Stimulated activated CD8-positive, alpha-beta memory T cell treated with anti-CD3 and anti-CD28 coated beads, Interleukin-15, amount 100 ng/mL, for 24 hours (primary cell): ENCODE results near the gene ANKRD37.
"Not testable (repeated sequence)": the region's sequence is repeated elsewhere in the genome, so short reads cannot be mapped to it uniquely, and the experiment has no call there.

ENCODE experiments used
- DNase-seq: peaks from one replicate; pipeline ENCODE4 v3.0.0-alpha.2; 2020; ENCODE audit warnings: low read depth

ANKRD37 gene

DNA sequence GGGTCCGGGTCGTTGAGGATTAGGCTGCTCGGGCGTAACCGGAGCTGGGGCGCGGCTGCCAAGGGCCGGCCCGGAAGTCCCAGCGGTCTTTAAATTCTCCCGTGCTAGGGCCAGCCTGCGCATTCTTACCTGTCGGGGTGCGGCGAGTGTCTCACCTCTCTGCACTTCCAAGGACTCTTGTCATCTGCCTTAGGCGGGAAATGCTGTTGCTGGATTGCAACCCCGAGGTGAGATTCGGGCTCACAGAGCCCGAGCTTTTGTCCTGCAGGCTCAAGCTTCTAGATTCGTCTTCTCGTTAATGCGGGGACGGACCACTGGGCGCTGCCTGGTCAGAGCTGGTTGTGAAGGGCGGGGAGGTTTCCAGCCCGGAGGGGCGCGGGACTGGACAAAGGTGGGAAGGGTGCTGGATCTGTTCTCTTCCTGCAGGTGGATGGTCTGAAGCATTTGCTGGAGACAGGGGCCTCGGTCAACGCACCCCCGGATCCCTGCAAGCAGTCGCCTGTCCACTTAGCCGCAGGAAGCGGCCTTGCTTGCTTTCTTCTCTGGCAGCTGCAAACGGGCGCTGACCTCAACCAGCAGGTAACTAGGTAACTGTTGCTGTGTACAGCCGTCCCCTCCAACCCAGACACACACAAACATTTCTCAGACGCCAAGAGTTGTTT, at the start of gene ANKRD37:
Gene ANKRD37 (plus strand): TSS at position 118 of the 662 bp plus-strand sequence. CDS start 83 bp downstream, at position 201.
- DNase-seq = no peak

DNA sequence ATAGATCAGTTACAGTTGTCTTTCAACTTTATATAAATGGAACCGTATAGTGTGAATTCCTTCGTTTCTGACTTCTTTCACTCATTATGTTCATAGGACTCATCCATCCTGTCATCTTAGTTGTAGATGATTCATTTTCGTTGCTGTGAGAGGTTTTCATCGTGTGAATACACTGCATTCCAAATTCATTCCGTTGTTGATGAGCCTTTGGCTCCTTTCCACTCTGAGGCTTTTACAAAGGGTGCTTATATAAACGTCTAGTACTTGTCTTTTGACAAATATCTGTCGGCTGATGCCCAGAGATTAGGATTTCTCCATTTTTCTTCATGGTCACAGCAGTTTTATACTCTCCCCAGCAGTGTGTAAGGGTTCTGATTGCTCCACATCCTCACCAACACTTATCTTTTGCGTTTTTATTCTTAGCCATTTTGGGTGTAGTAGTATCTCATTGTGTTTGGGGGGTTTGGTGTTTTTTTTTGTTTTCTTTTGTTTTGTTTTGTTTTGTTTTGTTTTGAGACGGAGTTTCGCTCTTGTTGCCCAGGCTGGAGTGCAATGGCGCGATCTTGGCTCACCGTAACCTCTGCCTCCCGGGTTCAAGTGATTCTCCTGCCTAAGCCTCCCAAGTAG, 49.6 kb upstream of the ANKRD37 start:
- DNase-seq = no peak

- no peak for DNase-seq
Observed at GRCh38 chr4:185351691-185352090, 45.0 kb upstream of the ANKRD37 start.

GRCh38 chr4:185352202-185352601, 44.4 kb upstream of the ANKRD37 start:
- DNase-seq = no peak

DNA sequence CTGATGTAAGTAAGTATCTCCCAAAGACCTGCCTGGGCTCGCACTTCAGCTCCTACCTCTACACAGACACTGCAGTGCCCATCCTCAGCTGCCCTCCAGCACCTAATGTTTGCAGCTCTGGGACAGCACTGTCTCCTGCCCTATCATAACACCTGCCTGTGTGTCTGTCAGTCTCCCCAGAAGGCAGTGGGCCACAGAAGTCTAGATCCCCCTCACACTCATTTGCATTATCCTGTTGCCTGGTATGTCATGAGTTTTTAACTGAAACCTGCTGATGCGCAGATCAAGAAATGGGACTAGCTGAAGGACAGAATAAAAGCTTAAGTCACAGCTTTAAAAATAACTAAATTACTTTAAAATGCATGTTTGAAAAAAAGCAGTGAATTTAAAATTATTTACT, 43.9 kb upstream of the ANKRD37 start:
- no peak for DNase-seq

DNA sequence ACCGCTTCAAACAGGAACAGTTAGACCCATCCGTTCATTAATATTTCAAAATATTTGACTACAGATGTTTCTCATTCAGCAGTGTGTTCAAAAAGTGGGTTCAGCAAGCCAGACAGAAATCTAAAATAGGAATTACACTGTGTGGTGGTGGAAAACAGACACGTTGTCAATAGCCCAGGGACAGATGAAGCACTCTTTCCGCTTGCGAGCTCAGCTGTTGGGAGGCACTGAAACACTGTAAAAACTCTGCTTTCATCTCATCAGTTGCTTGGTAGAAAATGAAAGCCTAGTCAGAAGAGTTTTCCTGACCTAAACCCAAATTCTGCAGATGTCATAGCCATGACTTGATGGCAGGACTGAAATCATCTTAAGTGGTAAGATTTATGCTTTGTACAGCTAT, 39.4 kb upstream of the ANKRD37 start:
- no peak for DNase-seq

DNA sequence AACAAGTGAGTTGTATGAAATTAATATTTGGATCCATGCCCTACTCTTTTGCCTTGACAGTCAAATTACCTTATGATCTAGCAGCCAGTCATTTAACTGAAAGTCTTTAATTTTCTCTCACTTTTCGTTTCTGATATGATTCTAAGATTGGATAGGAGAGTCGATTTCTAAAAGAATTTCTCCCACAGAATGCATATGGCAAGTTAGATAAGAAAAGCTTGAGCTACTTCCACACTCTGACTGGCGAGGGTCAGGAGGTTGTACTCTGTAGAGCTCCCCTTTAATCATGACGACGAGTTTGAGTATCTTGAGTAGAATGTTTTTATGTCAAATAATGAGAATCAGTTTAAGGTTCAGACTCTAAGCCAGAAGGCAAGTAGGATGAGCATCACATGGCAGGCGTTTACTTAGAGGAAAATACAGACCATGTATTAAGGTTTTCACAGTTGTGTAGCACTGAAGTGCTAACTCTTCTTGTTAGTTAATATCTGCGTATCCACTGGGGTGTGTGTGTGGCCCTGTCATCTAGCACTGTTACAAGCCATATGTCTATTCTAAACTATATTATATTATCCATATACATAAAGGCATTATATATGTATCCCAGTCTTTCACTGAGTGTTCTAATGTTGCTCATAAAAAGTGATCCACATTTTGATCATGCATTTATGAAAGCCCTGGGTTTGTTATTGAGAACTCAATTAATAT, 38.8 kb upstream of the ANKRD37 start:
- DNase-seq = no peak

DNA sequence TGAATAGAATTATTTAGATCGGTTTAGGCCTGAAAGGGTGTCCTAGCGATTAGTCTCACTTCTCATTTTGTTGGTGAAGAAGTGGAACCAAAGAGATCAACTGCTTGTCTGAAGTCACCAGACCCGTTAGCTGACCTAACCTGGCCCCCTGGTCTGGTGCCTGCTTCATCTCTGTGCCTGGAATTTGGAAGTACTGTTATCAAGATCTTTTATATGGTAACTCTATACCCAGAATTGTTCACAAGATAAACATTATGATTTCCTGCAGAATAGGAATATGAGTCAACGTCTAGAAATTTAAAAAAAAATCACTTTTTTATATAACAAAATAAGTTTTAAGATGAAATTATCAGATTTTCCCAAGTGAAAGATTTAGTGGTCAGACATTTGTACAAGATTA, 38.1 kb upstream of the ANKRD37 start:
- no peak for DNase-seq

- DNase-seq = no peak
Observed at GRCh38 chr4:185358959-185359358, 37.7 kb upstream of the ANKRD37 start.

- DNase-seq = no peak
Observed at GRCh38 chr4:185359767-185360446, 36.7 kb upstream of the ANKRD37 start.

DNA sequence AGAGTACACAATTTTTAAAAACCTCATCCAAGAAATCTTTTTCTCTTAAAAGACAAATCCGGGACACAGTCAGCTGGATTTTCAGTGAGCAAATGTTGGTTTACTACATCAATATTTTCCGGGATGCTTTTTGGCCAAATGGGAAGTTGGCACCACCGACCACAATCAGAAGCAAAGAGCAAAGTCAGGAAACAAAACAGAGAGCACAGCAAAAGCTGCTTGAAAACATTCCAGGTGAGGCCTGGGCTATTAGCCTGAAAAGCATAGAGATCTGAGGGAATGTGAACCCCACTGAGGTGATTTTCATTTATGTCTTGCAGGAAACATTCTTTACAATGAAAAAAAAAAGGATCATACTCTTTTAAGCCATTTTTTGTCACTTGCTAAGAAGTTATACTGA, 34.8 kb upstream of the ANKRD37 start:
- no peak for DNase-seq

DNA sequence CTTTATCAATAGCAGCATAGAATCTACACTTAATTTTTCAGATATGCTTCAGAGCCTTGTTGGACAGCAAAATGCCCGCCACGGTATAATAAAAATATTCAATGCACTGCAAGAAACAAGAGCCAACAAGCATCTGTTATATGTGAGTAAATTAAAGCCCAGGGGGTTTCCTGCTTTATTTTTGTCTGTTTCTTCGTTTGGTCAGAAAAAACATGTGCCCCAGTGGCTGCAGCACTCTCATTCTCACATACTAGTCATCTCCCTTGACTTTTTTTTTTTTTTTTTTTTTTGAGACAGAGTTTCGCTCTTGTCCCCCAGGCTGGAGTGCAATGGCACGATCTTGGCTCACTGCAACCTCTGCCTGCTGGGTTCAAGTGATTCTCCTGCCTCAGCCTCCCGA, 34.1 kb upstream of the ANKRD37 start:
- not testable (repeated sequence) for DNase-seq

DNA sequence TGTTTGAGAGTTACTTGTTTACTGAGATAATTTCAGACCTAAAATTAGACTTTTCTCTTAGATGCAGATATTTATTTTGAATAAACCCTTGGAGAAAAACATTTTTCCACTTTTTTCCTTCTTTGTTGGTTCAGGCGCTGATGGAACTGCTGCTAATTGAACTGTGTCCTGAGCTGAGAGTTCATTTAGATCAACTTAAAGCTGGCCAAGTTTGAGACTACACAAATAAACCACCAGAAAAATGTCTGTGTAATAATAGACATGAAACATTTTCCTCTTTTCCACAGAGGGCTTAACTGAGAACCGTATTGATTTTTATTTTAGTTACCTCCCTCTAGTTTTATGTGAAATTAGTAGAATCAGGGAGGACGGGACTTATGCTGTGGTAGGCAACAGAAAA, 33.4 kb upstream of the ANKRD37 start:
- no peak for DNase-seq

DNA sequence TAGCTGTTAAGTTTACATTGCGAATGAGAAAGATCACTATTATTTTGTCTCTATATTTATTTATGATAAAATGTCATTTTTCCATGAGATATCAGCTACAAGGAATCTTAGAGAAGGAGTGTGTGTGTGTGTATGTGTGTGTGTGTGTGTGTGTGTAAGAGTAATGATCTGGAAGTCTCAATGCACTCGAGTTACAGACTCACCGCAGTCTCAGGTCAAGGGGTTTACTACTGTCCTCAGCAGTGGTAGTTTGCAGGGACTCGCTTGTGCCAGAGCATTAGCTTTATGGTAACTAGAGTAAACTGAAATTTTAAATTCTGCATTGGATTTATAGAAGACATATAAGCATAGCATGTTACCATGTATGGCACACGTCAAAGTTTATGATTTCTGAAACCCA, 31.8 kb upstream of the ANKRD37 start:
- DNase-seq = no peak

DNA sequence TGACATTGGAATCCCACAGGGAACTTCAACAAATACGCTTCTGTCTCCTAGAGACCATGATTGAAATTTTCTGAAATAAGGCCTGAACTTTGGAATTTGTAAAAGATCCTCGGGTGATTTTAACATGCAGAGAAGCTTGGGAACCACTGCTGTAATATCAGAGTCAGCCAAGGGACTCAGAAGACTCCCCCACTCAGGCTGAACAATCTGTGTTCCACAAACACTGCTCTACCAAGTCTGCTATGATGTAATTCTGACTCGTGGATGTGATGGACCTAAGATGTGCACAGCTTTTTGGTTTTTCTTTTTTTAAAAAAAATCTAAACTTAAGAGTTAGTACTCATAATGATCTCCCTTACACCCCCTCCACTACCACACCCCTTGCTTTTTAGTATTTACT, 26.9 kb upstream of the ANKRD37 start:
- DNase-seq = no peak

DNA sequence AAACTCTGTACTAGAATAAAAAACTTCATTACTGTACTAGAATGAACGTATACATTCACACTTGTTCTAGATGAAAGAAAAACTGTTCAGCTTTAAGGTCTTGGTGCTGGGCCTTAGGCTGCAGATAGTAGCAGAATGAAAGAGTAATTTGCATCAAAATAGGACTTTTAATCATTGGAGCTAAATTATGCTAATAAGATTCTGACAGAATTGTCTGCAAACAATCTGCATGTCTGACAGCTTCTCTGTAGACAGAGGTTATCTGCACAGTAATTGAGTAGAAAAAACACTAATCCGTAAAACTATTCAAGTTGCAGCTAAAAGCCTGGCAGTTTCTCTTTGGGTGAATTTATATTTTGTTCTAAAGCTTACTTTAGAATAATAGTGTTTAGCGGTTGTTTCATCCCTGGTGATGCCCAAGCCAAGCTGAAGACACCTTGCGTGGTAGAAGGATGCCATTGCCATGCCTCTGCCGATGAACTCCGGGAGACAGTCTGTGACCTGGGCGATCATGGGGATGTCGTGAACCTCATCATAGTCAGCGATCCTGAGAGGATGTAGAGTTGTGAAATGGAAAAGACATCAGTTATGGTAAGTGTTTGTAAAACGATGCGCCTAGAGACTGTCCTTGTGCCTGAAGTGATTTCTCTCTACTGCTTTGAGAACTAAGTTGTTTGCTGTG, 26.2 kb upstream of the ANKRD37 start:
- no peak for DNase-seq

- no peak for DNase-seq
Observed at GRCh38 chr4:185371702-185372101, 24.9 kb upstream of the ANKRD37 start.

- DNase-seq = no peak
Observed at GRCh38 chr4:185374027-185374426, 22.6 kb upstream of the ANKRD37 start.

DNA sequence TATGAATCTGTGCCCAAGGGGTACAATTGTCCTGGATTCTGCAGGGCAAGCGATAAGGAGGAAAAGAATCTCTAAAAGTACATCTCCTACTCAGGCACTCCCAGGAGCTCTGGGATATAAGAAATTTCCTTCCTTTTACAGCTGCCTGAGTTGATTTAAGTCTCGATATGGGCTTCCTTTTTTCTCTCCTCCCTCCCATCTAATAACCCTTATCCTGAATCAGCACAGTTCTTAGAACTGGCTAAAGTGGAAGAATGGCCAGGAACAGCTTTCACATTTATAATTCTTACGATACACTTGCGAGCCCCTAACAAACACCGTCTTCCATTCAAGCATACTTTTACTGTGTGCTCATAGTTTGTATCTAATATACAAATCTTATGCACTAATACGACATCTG, 22.1 kb upstream of the ANKRD37 start:
- DNase-seq = no peak

DNA sequence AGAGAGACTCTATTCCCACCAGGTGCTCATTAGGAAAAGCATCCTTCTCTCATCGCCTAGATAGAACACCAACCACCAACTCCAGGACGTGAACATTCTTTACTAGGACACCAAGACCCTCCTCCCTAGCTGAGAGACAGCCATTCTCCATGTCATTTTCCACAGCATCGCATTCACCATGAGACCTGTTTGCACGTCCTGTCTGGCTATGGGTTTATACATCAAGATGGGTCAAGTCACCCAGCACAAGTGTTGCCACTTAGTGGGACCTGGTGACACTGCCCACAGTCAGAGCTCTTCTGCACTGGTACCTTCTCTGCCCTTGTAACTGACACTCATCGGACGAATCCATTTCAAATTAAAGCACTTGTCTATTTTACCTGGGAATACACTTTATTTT, 18.4 kb upstream of the ANKRD37 start:
- no peak for DNase-seq

GRCh38 chr4:185379326-185380295, 17.0 kb upstream of the ANKRD37 start:
- DNase-seq = no peak
